Dermis microvascular lymphatic vessel endothelial cell (primary cell): ENCODE data around the gene KIF26B. TPM values are rescaled to one million over a fixed set of nuclear protein-coding genes. Genes with fewer than 3 reads are reported as not detected.

Source experiments
- DNase-seq, 2 donors: peaks; one replicate each; pipeline versions ENCODE4 v3.0.0 to v3.0.0-alpha.2; 2010; ENCODE audit warnings: low read depth in 2 of 2
- total RNA-seq: library from RNA; depleted of rRNA; stranded (reverse); fragments of >200 nt; gene quantifications from 2 replicates; pipeline ENCODE4 v1.2.1, GENCODE V29; 2014

The KIF26B gene
- total RNA-seq, 1 donor from 2014 or later: 1.3 TPM

DNA sequence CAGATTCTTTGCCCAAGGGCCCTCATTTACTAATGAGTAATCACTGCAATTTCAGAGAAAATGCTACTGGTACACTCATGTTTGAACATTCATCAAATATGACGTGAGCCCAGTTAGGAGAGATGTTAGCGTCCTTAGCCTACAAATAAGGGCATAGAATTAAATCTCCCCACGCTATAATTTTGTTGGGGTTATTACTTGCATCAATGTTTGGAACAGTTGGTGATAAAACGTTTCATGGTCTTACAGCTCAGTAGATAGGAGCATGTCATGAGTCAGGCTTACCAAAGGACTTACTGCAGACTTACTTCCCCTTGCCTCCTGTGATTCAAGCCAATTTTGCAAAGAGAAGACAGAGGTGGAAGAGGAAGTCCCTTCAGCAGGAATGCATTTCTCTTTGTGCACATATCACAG, 304.0 kb downstream of the KIF26B start:
- no peak for DNase-seq

DNA sequence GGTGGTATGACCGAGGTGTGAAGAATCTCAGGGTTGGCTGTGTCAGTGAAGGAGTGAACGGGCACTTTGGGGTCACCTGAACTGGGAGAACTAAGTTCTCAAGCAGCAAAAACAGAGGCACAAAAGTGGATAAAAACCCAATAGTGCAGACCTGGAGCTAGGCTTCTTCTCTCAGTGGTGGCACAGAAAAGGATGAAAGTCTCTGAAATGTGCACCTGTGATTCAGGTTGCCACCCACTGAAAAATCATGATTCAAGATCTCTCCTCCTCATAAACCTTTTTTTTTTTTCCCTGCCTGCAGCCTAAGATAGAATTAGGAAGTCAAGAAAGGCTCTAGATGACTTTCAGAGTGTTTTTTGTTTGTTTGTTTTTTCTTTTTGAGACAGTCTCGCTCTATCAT, 304.8 kb downstream of the KIF26B start:
- no peak for DNase-seq

DNA sequence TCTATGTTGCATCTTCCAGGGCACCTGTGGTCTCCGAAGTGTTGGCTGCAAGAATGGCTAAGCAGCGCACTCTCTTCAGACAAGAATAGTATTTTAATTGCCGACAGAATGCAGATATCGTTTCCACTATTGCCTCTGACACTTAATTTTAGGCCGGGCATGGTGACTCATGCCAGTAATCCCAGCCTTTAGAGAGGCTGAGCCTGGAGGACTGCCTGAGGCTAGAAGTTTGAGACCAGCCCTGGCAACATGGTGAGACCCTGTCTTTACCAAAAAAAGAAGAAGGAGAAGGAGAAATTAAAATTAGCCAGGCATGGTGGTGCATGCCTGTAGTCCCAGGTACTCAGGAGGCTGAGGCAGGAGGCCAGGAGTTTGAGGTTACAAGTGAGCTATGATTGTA, 306.9 kb downstream of the KIF26B start:
- no peak for DNase-seq

DNA sequence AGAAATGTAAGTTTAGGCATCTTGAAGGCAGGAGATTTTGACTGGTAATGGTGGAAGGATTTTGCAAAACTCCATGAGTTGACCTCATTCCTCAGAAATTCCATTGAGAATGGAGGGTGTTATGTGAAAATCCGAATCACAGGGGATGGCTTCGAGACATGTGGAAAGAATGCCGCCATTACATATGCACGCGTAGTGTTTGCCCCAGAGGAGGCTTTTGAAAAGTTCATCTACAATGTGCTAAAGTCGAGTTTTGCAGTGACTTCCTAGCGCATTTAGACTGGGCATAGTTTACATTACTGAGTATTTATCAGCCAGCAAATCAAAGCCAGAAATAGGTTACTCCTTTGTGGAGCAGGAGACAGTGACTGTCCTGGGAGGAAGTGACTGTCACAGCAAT, 307.4 kb downstream of the KIF26B start:
- no peak for DNase-seq

DNA sequence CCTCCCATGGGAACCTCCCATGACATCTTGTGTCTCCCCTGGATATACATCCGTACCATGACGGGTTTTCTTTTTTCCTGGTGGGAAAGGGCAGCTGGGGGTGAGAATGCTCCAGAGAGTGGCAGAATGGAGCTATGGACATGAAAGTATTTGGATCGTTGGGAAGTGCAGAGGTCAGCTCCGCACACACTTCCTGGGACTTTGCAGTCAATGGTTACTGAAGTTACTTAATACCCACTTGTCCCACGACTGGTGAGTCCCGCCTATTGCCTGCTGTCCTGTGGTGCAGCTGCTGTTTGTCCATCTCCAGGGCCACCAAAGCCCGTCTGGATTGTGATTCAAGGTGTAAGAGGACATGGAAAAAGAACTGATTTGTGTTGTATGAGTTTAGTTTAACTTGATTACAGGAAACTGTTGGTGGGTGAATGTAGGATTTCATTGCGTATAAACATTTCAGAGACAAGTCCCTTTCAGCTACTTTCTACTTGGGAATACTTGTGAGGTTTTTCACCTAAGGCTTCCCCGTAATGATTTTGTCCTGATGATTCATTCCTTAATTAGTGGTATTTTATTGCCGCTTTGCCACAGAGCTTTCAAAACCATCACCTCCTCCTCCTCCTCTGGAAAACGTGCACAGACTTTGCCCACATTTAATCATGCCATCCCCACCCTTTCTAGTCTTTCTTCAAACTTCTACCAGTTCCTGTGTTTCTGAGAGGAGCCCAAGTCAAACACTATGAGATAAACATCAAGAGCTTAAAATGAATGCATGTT, 308.8 kb downstream of the KIF26B start:
- DNase-seq: no peak

DNA sequence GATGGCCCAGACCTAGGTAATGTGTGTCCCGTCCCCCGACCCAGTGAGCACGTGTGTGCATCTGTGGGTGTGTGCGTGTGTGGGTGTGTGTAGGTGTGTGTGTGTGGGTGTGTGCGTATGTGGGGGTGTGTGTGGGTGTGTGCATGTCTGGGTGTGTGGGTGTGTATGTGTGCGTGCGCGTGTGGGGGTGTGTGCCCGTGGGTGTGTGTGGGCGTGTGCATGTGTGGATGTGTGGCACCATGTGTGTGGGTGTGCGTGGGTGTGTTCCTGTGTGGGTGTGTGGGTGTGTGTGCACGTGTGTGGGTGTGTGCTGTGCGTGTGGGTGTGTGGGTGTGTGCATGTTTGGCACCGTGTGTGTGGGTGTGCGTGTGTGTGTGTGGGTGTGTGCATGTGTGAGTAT, 309.5 kb downstream of the KIF26B start:
- no peak for DNase-seq

DNA sequence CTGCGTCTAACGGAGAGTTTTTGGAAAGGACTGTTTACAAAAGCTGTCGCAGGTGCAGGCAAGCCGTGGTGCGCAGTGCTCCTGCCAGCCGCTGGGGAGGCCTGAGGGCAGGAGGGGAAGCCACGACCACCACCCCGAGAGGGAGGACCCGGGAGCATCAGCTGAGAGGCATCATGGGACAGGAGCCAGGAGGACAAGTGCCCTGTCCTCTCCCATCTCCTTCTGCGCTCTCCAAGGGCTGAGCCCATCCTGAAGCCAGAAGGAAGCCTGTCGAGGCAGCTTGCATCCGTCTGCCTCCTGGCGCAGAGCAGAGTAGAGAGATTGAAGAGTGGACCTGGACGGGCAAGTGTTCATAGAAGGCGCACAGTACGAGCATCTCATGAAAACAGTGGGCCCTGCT, 310.9 kb downstream of the KIF26B start:
- DNase-seq: no peak

DNA sequence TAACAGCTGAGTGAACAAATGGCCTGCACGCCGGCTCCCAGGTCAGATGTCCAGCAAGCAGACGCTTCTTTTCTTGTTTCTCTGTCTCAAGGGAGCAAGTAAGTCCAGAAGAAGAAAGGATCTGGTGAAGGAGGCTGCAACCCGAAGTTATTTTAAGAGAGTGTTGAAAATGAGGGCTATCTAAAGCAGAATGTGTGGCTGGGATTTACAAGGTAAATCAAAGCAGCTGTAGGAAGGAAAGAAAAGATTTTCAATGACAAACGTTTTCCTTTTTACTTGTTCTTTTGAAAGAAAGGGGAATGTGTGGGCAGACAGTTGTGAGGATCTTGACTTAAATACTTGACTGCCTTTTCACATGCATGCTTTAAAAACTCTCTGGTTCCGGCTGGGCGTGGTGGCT, 311.5 kb downstream of the KIF26B start:
- no peak for DNase-seq

DNA sequence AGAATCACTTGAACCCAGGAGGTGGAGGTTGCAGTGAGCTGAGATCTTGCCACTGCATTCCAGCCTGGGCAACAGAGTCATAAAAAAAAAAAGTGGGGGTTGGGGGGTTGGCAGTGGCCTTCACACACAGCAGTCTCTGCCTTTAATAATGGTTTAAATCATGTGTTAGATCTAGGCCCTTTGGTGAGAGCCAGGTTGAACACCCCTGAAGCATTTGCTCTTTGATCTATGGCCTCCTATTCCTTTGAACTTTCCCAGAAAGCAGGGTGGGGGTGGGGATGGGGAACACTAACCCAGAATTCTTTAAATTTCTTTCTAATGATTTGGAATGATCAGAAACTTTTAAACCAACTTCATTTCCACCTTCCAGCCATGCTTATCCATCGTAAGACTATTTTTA, 313.0 kb downstream of the KIF26B start:
- DNase-seq: no peak

DNA sequence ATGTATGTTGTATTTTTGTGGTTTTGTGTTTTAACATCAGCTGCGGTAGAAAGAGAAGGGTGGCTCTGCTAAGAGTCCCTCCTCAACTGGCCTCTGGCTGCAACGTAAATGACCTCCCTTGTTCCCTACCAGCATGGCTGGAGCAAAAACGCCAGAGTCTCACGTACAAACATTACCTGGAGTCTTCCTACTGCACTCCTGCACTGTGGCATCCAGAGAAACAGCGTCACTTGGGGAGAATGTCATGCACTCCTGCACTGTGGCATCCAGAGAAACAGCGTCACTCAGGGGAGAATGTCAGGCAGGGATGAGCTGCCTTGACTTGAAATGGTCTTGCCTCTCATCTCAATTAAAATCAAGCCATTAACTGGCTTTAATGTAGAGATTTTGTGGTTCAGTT, 314.2 kb downstream of the KIF26B start:
- DNase-seq: no peak

DNA sequence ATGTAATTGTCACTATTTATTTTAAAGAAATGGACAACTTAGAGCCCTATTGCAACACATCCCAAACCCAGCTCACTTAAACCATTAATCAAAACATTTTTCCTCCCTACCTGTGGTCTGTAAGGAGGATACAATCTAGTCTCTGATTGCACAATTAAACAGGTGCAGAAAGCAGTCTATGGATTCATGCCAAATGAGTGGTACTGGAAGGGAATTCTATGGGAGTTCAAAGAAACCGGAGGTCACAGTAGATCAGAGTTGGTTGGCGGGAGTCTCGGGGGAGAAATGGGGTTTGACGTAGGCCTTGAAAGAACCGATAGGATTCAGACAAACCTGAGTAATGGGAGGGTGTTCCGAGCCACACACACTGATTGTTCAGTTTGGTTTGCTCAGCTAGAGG, 314.9 kb downstream of the KIF26B start:
- DNase-seq: no peak

DNA sequence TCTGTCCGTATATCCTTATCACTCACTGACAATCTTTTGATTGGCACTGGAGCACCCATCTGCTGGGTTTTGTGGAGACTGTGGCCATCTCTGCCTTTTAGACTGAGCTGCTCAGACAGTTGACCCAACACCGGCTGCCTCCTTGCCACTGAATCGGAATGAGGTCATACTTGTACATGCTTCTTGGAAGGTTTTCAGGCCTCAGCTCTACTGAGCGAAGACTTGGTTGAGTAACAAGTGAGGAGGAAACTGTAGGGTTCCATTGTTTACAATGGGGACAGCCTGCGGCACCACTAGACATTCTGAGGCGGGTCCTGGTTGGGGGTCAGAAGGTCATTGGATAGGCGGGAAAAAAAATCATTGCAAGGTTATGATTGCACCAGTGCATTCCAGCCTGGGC, 320.3 kb downstream of the KIF26B start:
- no peak for DNase-seq

DNA sequence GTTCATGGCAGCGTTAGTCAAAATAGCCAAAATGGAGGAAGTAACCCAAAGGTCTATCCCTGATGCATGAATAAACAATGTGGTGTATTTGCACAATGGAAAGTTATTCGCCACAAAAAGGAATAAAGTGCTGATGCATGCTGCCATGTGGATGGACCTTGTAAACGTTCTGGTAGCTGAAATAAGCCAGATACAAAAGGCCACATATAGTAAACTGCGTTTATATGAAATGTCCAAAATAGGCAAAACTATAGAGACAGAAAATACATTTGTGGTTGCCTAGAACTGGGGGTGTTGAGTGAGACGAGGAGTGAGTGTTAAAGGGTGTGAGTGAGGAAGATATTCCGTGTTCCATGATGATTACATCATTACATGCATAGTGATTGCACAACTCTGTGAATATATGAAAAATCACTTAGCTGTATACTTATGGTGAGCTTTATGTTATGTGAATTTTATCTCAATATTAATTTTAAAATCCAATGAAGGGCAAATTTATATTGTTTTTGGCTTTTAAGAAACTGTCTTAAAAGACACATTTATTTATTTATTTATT, 321.3 kb downstream of the KIF26B start:
- no peak for DNase-seq

DNA sequence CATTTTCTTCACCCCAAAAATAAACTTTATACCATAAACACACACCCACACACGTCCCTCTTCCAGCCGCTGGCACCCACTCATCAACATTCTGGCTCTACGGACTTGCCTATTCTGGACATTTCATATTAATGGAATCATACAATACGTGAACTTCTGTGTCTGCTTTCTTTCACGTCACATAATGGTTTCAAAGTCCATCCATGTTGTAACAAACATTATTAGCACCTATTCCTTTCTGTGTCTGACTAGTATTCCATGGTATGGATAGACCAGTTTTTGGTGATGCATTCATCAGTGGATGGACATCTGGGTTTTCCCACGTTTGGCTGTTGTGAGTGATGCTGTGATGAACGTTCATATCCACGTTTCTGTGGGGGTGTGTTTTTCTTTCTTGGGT, 323.2 kb downstream of the KIF26B start:
- DNase-seq: no peak

DNA sequence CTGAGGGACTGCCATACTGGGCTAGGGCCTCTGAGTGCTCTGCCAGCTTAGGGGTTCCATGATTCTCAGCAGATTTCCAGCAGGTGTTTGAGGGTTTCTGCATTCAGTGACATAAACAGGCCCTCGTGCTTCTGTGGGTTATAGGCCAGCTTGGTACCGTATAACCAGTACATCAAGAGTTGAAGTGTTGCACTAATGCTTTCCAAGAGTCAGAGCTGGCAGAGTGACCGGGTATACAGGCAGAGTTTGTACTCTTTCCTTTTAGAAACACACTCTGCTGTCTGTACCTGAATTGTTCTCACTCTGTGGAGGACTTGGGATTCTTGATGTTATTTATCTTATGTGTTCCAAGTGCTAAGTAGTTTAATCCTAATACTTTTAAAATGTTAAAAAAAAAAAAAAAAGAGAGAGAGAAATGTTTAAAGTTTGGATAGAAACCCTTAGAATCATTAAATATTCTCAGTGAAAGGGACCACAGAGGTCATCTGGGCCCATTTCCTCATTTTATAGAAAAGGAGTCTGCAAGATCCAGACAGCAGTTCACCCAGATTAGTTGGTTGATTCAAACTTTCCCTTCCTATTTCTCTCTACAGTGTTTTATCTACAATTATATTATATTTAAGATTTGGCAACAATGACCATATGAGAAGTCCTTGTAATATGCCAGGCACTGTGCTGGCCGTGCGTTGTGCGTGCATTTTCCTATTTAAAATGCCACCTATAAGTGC, 325.8 kb downstream of the KIF26B start:
- DNase-seq: no peak

DNA sequence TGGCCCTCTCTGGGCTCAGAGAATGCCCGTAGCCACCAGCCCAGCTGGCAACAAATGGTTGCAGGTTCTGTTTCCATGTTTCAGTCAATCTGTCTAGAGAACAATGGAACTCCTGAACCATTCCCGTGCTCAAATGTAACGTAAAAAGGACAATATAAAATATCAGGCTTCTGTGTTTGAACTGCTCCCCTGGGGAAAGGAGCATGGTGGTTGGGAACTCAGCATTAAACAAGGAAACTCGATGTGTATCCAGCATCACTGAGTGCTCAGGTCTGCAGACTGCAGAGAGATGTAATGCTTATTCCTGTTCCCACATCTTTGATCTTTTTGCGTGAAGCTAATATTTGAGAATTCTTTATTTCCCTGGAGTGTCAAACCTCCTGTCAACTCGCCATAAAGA, 326.5 kb downstream of the KIF26B start:
- DNase-seq: no peak

DNA sequence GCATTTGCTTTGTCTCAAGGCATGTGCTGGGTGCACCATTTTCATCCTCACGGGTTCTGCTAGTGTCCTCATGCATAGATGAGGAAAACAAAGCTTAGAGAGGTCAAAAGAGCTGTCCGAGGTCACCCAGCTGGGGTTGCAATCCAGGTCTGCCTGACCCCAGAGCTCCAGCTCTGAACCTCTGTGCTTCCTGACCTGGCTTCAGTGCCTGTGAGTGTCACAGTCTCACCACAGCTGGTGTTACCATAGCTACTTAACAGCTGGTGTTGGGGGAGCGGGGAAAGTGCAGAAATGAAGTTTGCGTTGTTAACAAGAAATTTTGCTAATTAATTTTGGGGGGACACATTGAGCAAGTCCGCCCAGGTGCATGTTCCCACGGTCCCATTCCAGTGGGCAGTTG, 328.5 kb downstream of the KIF26B start:
- no peak for DNase-seq

DNA sequence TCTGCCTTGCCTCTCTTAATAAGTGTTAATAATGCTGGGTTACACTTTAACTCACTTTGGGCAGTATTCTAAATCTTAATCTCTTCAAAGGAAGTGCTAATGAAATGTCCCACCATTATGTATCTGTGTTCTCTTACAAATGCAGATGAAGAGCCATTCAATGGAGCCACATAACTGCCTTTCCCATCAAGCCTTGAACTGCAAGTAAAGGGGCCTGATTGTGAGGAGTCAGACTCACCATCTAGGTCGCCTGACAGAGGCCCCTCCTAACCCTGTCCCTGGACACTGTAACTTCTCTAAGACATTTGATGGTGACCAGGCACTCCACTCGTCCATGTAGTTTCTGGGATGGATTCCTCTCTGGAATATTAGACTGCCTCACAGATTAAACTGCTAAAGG, 329.4 kb downstream of the KIF26B start:
- DNase-seq: no peak

DNA sequence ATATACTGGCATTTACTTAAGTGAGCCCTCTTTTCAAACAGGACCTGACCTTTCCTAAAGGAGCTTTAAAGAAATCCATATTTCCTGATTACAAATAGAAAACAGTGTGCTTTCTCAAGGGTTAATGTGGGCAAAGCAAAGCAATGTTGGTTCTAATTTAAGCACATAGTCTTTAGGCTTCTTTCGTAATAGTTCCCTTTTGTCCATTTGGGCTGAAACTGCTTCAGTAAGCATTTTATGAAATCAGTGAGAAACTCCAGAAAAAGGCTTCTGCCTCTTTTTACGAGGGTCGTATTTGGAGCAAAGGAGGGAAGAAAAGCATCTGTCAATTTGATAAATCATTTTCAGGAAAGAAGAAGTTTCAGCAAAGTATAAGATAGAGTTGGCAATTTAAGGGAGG, 331.2 kb downstream of the KIF26B start:
- no peak for DNase-seq

DNA sequence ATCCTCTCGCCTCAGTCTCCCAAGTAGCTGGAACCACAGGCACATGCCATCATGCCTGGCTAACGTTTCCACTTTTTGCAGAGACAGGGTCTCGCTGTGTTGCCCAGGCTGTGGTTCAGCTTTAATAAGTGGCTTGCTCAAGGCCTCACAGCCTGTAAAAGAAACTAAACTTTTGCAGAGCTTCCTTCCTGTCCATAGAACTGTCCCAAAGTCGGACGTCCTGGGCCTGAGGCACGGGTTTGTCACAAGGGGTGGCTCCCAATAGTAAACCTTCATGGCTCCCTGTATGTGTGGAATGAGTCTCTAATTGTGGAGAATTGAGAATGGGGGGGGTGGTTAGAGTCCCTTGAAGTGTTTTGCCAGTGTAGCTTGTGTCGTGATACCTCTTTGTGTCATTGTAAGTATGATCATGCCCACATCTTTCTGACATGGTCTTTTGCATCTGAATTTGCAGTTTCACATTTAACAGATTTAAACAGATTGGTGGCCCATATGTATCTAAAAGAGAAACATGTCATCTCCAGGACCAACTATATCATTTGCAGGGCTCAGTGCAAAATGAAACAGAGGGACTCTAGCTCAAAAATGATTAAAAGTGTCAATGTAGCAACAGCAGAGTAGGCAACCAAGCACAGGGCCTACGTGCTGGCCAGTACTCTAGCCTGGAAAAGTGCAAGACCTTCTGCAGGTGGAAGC, 332.1 kb downstream of the KIF26B start:
- no peak for DNase-seq

DNA sequence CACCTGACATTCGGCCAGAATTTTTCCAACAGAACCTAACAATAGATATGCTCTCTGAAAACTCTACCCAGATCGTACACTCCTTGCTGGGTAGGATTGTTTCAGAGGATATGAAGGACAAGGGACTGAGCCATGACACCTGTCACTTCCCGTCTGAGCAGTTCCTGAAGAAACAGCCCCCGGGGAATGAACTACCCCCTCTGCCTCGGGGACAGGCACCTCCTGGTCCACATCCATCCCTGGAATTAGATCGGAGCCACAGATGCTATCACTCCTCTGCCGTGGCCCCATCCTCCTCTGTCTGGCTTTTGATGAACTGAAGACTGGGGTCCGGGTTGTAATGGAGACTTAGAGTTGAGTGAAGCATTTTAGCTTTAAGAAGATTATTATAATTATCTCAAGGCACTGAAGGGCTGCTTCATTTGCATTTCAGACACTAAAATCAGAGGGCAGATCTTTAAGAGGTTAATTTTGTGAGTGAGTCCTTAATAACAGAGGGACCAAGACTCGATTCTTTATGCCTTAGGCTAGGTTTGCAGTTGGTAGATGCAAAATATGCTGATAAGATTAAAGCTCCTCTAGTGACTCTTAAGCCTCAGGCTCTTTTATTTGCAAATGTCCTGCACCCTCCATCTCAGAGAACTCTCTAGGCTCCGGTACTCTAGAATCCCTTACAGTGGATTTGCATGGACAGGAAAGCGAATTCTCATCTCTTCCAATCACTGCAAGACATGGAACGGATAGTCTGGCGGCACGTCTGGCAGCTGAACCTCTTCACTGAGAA, 333.8 kb downstream of the KIF26B start:
- DNase-seq: no peak

DNA sequence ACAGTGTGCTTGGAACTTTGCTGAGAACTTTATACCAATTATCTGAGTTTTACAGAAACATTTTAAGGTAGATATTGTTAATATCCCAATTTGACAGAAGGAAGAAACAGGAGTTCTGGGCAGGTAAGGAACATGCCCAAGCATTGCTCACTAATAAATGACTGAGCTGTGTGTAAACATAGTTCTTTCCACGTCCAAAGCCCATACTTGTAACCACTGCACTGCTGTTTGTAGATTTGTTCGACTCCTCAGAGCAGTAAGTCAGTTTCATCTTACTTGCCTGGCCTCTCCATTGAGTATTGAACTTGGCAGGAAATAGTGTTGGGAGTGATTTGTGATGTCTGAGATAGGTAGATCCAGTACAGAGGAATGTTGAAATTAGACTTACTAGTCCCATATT, 335.1 kb downstream of the KIF26B start:
- DNase-seq: no peak
